HepG2 (cell line): Measurements from ENCODE around the gene CTXN1. TPM values are rescaled to one million over a fixed set of nuclear protein-coding genes. Genes with fewer than 3 reads are reported as not detected.

ENCODE experiments used
- ATAC-seq: fragments of 200-7000 bp; cut with Tn5 transposase; 3 replicates; pipeline ENCODE4 v1.9.1; 2020; ENCODE audit warnings: mild to moderate bottlenecking, moderate library complexity
- BruUV-seq: library from RNA; stranded (reverse); fragments of 400-500 nt; replicated peaks from 2 replicates; lab custom pipeline; 2021; lab: Mats Ljungman, UMichigan
- CTCF ChIA-PET: fragments of 300-600 bp; formaldehyde crosslinking; extraction: SDS; loops from one replicate; lab custom pipeline; 2021; ENCODE audit warnings: low total read pairs, inconsistent platforms, low intra/inter-chr PET ratio; lab: Yijun Ruan, JAX
- POLR2A ChIA-PET: fragments of 350-600 bp; sonication (Branson Sonifier 250); formaldehyde crosslinking; loops from one replicate; lab custom pipeline; 2020; ENCODE audit warnings: antibody characterized with exemption, inconsistent platforms; lab: Yijun Ruan, JAX
- DNase-seq: peaks from one replicate; pipeline ENCODE4 v3.0.0-alpha.2; 2015; ENCODE audit warnings: low spot score
- FAIRE-seq: peaks from 3 replicates; lab custom pipeline; 2011; peaks lifted over from hg19 to GRCh38; lab: Jason Lieb, UNC
- H2AFZ ChIP-seq: one replicate; pipeline ENCODE4 v1.6.1; 2011; ENCODE audit warnings: low read length, inconsistent platforms
- H3K27ac ChIP-seq: fragments of 300-600 bp; 3 replicates; pipeline ENCODE4 v1.8.0; 2011; ENCODE audit warnings: mixed run types, mild to moderate bottlenecking, mixed read lengths, low read length, inconsistent platforms; ENCODE audit not compliant: insufficient read depth; ENCODE audit errors: extremely low read length
- H3K27me3 ChIP-seq, 2 experiments: fragments of 200-600 bp in 1 of 2; 2 replicates in 1 of 2; 3 replicates in 1 of 2; pipeline versions ENCODE4 v1.6.0 to v1.8.0; 2011; ENCODE audit warnings: low read length in 2 of 2, mild to moderate bottlenecking in 2 of 2, moderate library complexity in 2 of 2, inconsistent platforms in 1 of 2; ENCODE audit not compliant: insufficient read depth in 2 of 2, control insufficient read depth in 1 of 2
- H3K36me3 ChIP-seq, 2 experiments: fragments of 200-600 bp in 1 of 2; replicated peaks in 1 of 2; 2 replicates in 1 of 2; 3 replicates in 1 of 2; pipeline versions ENCODE4 v1.5.1 to v1.8.0; 2011; ENCODE audit warnings: low read length in 2 of 2, inconsistent platforms in 1 of 2; ENCODE audit not compliant: insufficient read depth in 2 of 2, control insufficient read depth in 1 of 2
- H3K4me1 ChIP-seq: 2 replicates; pipeline ENCODE4 v1.5.1; 2012; ENCODE audit warnings: low read length, inconsistent platforms; ENCODE audit not compliant: insufficient read depth
- H3K4me2 ChIP-seq: 2 replicates; pipeline ENCODE4 v1.6.0; 2011; ENCODE audit warnings: low read depth, low read length, inconsistent platforms
- H3K4me3 ChIP-seq, 3 experiments: fragments of 200-600 bp in 1 of 3; sonication (generic), shearing (Covaris generic) in 1 of 3; replicated peaks in 1 of 3; 2 replicates each; pipeline ENCODE4 v1.5.1; 2011 to 2016; ENCODE audit warnings: low read length in 3 of 3, inconsistent platforms in 2 of 3, low read depth in 2 of 3, mild to moderate bottlenecking in 2 of 3, control low read depth in 1 of 3, mixed read lengths in 1 of 3; ENCODE audit not compliant: insufficient read depth in 1 of 3
- H3K79me2 ChIP-seq: one replicate; pipeline ENCODE4 v1.6.1; 2011; ENCODE audit warnings: low read length, inconsistent platforms; ENCODE audit not compliant: insufficient read depth
- H3K9ac ChIP-seq: 2 replicates; pipeline ENCODE4 v1.6.0; 2011; ENCODE audit warnings: mild to moderate bottlenecking, low read depth, low read length, inconsistent platforms; ENCODE audit not compliant: insufficient read depth
- H3K9me3 ChIP-seq: 2 replicates; pipeline ENCODE4 v1.5.1; 2012; ENCODE audit warnings: mild to moderate bottlenecking, low read length
- H4K20me1 ChIP-seq: 2 replicates; pipeline ENCODE4 v1.6.0; 2011; ENCODE audit warnings: inconsistent platforms, mild to moderate bottlenecking, low read length, moderate library complexity; ENCODE audit not compliant: insufficient read depth
- HMG20B ChIP-seq: conservative IDR thresholded peaks from 2 replicates; pipeline ENCODE4 v1.6.1; 2016; ENCODE audit warnings: missing genetic modification reagents, missing compliant biosample characterization
- HNRNPL ChIP-seq: fragments of 200-400 bp; formaldehyde crosslinking; IDR thresholded peaks from 2 replicates; pipeline ENCODE4 v1.6.1; 2017; ENCODE audit warnings: mild to moderate bottlenecking, low read depth, low read length
- MTERF4 ChIP-seq: sonication (generic); formaldehyde crosslinking; IDR thresholded peaks from 2 replicates; pipeline ENCODE4 v1.8.0; 2023; ENCODE audit warnings: mild to moderate bottlenecking, missing genetic modification reagents
- ZFX ChIP-seq: sonication (generic); formaldehyde crosslinking; IDR thresholded peaks from 2 replicates; pipeline ENCODE4 v1.4.0; 2020; ENCODE audit warnings: mild to moderate bottlenecking, low read depth, missing genetic modification reagents, moderate library complexity
- ZFY ChIP-seq: sonication (generic); formaldehyde crosslinking; IDR thresholded peaks from 2 replicates; pipeline ENCODE4 v1.4.0; 2020; ENCODE audit warnings: missing genetic modification reagents
- ZHX1 ChIP-seq: sonication (generic); formaldehyde crosslinking; IDR thresholded peaks from 2 replicates; pipeline ENCODE4 v1.8.1; 2022; ENCODE audit warnings: low read depth, mild to moderate bottlenecking, missing genetic modification reagents
- ZNF143 ChIP-seq: sonication (generic); formaldehyde crosslinking; IDR thresholded peaks from 2 replicates; pipeline ENCODE4 v1.4.0; 2020; ENCODE audit warnings: missing genetic modification reagents
- ZNF329 ChIP-seq: sonication (generic); formaldehyde crosslinking; IDR thresholded peaks from 2 replicates; pipeline ENCODE4 v1.9.0; 2021; ENCODE audit warnings: low read depth, mild to moderate bottlenecking, missing genetic modification reagents
- ZNF598 ChIP-seq: sonication (generic); formaldehyde crosslinking; IDR thresholded peaks from 2 replicates; pipeline ENCODE4 v1.5.1; 2020; ENCODE audit warnings: mild to moderate bottlenecking, missing genetic modification reagents, borderline replicate concordance
- WGBS: methylation state at CpG from one replicate; pipeline ENCODE4 v1.1.6; 2017; ENCODE audit warnings: low lambda C conversion rate; 5-methylcytosine and 5-hydroxymethylcytosine counted together
- in situ Hi-C: cut with HindIII; loops from 2 replicates; pipeline ENCODE4 v1.10.0; 2017; ENCODE audit warnings: low pct_unique_long_range_greater_than_20kb; ENCODE audit not compliant: extremely low pct_ligation_motif_present
- intact Hi-C: fragments of 100-400 bp; cut with micrococcal nuclease; formaldehyde crosslinking; loops from one replicate; pipeline ENCODE4 v1.10.0; 2022; ENCODE audit not compliant: unreplicated experiment
- polyA plus RNA-seq, 8 experiments: library from polyadenylated mRNA; depleted of rRNA in 3 of 8; stranded (reverse) in 7 of 8; unstranded in 1 of 8; fragments of >200 nt; fragmentation: Illumina TruSeq in 4 of 8; extraction: Trizol in 4 of 8; gene quantifications; 2 replicates each; pipeline versions ENCODE4 v1.2.1 to v1.2.3, GENCODE V29; 2011 to 2016; ENCODE audit warnings: low read depth in 4 of 8, missing spikeins in 1 of 8, mixed read lengths in 1 of 8; ENCODE audit not compliant: insufficient read depth in 1 of 8
- total RNA-seq, 5 experiments: library from RNA; depleted of rRNA; stranded (reverse); fragments of >200 nt; fragmentation: Illumina TruSeq; extraction: Trizol; gene quantifications; 2 replicates each; pipeline ENCODE4 v1.2.3, GENCODE V29; 2016; ENCODE audit warnings: low read depth in 1 of 5
- TF ChIP-seq, protein P1 (sequence below): sonication (generic); formaldehyde crosslinking; IDR thresholded peaks from 2 replicates; pipeline ENCODE4 v1.5.1; 2020; ENCODE audit warnings: mild to moderate bottlenecking, missing genetic modification reagents, moderate library complexity
- TF ChIP-seq, protein P2 (sequence below): sonication (generic); formaldehyde crosslinking; IDR thresholded peaks from 2 replicates; pipeline ENCODE4 v1.5.0; 2020; ENCODE audit warnings: mild to moderate bottlenecking, missing genetic modification reagents, moderate library complexity
- TF ChIP-seq, protein P3 (sequence below): sonication (generic); formaldehyde crosslinking; IDR thresholded peaks from 2 replicates; pipeline ENCODE4 v1.5.0; 2020; ENCODE audit warnings: missing genetic modification reagents

CTXN1 gene
- total and polyA plus RNA-seq, 2 of the 13 experiments (the other 11 are each of a cell fraction or from before 2014, with no cell fraction given), result 0.11 TPM; not detected in 1

- ATAC-seq, result peak; percentile 66
- FAIRE-seq, result no peak
- TF ChIP-seq ZNF598 (0 out of 2 replicates have a peak, but pooled peaks have one; percentile 48), ZNF143 (CRISPR knock-in tag) (peak; percentile 65; the same call in 1 of the 2 replicates), ZHX1 (no peak), HNRNPL (0 out of 2 replicates have a peak, but pooled peaks have one; percentile 12), MTERF4 (CRISPR knock-in tag) (no peak), ZNF329 (no peak), ZFX (CRISPR knock-in tag) (peak; percentile 66), HMG20B (CRISPR knock-in tag) (no peak), ZFY (CRISPR knock-in tag) (peak; percentile 52; the same call in 1 of the 2 replicates)
- TF ChIP-seq, protein P1, sequence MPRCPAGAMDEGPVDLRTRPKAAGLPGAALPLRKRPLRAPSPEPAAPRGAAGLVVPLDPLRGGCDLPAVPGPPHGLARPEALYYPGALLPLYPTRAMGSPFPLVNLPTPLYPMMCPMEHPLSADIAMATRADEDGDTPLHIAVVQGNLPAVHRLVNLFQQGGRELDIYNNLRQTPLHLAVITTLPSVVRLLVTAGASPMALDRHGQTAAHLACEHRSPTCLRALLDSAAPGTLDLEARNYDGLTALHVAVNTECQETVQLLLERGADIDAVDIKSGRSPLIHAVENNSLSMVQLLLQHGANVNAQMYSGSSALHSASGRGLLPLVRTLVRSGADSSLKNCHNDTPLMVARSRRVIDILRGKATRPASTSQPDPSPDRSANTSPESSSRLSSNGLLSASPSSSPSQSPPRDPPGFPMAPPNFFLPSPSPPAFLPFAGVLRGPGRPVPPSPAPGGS (CRISPR knock-in tag), result 0 out of 2 replicates have a peak, but pooled peaks have one; percentile 57
- TF ChIP-seq, protein P2, sequence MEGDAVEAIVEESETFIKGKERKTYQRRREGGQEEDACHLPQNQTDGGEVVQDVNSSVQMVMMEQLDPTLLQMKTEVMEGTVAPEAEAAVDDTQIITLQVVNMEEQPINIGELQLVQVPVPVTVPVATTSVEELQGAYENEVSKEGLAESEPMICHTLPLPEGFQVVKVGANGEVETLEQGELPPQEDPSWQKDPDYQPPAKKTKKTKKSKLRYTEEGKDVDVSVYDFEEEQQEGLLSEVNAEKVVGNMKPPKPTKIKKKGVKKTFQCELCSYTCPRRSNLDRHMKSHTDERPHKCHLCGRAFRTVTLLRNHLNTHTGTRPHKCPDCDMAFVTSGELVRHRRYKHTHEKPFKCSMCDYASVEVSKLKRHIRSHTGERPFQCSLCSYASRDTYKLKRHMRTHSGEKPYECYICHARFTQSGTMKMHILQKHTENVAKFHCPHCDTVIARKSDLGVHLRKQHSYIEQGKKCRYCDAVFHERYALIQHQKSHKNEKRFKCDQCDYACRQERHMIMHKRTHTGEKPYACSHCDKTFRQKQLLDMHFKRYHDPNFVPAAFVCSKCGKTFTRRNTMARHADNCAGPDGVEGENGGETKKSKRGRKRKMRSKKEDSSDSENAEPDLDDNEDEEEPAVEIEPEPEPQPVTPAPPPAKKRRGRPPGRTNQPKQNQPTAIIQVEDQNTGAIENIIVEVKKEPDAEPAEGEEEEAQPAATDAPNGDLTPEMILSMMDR (CRISPR knock-in tag), result peak; percentile 13; the same call in 1 of the 2 replicates
- TF ChIP-seq, protein P3, sequence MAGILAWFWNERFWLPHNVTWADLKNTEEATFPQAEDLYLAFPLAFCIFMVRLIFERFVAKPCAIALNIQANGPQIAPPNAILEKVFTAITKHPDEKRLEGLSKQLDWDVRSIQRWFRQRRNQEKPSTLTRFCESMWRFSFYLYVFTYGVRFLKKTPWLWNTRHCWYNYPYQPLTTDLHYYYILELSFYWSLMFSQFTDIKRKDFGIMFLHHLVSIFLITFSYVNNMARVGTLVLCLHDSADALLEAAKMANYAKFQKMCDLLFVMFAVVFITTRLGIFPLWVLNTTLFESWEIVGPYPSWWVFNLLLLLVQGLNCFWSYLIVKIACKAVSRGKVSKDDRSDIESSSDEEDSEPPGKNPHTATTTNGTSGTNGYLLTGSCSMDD (CRISPR knock-in tag), result no peak
Measured at GRCh38 chr19:7879111-7879807, 46.7 kb downstream of the CTXN1 start.

More at GRCh38 chr19:7879111-7879807, 46.7 kb downstream of the CTXN1 start:
- CTCF ChIA-PET, result no interaction called here
- Histone ChIP-seq H3K4me3 (peak overlapping the region in 1 of 3 experiments; percentile 43; a peak in 1 of 6 replicates), H3K27ac (no peak overlapping the region), H3K27me3 (peaks cover 0 to 4% of the 10 kb centered on the region in 2 experiments; a peak in 2 of 5 replicates), H3K9ac (0 out of 2 replicates have a peak overlapping the region, but pooled peaks have one; percentile 39), H3K36me3 (no peaks in the 10 kb centered on the region), H3K4me1 (peaks cover 30% of the 10 kb centered on the region), H3K9me3 (no peaks in the 10 kb centered on the region), H3K79me2 (no peaks in the 10 kb centered on the region), H2AFZ (peak overlapping the region; percentile 27), H3K4me2 (peak overlapping the region; percentile 50), H4K20me1 (no peaks in the 10 kb centered on the region)
- intact Hi-C loops, result loop anchor here (10.0 kb wide), 1 partner anchor 1144 kb away; the partner anchor contains the start of genes GPR108 and TRIP10
- POLR2A ChIA-PET, result interaction anchor here (1.0 to 1.7 kb wide), 5 partner anchors 8 to 18 kb away, joined by 3 to 5 read pairs (median 3); partner anchors contain the start of gene LRRC8E
- WGBS, result 13% methylated on average over 3 of the region's 18 CpGs
- DNase-seq, result no peak
- in situ Hi-C loops, result no loop called here
- no TSS peak for BruUV-seq
